Activated CD4-positive, CD25-positive, alpha-beta regulatory T cell (primary cell): ENCODE measurements around the gene HLF.

Experiments
- DNase-seq, 4 experiments: peaks; one replicate each; lab custom pipeline; 2025; lab: John Stamatoyannopoulos, UW

Gene HLF

DNA sequence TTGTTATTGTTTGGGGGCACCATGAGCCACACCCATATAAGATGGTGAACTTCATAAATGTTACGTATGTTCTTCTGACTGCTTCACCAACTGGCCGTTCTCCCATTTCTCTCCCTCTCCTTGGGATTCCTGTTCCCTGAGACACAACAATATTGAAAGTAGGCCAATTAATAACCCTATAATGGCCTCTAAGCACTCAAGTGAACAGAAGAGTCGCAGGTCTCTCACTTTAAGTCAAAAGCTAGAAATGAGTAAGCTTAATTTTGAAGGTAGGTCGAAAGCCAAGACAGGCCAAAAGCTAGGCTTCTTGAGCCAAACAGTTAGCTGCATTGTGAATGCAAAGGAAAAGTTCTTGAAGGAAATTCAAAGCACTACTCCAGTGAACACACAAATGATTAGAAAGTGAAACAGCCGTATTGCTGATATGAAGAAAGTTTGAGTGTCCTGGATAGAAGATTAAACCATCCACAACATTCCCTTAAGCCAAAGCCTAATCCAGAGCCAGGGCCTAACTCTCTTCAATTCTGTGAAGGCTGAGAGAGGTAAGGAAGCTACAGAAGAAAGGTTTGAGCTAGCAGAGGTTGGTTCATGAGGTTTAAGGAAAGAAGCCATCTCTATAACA, 25.8 kb downstream of the HLF start:
- DNase-seq = no peak

DNA sequence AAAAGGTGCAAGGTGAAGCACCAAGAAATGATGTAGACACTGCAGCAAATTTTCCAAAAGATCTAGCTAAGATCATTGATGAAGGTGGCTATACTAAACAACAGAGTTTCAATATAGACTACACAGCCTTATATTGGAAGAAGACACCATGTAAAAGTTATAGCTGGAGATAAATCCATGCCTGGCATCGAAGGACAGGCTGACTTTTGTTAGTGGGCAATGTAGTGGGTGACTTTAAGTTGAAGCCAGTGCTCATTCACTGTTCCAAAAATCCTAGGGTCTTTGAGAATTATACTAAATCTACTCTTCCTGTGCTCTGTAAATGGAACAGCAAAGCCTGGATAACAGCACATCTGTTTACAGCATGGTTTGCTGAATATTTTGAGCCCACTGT, 26.4 kb downstream of the HLF start:
- no peak for DNase-seq

DNA sequence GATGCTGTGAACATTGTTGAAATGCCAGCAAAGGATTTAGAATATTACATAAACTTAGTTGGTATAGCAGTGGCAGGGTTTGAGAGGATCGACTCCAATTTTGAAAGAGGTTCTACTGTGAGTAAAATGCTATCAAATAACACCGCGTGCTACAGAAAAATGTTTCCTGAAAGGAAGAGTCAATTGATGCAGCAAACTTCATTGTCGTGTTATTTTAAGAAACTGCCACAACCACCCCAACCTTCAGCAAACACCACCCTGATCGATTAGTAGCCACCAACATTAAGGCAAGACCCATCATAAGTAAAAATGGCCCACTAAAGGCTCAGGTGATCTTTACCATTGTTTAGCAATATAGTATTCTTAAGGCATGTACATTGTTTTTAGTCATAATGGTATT, 27.3 kb downstream of the HLF start:
- no peak for DNase-seq

DNA sequence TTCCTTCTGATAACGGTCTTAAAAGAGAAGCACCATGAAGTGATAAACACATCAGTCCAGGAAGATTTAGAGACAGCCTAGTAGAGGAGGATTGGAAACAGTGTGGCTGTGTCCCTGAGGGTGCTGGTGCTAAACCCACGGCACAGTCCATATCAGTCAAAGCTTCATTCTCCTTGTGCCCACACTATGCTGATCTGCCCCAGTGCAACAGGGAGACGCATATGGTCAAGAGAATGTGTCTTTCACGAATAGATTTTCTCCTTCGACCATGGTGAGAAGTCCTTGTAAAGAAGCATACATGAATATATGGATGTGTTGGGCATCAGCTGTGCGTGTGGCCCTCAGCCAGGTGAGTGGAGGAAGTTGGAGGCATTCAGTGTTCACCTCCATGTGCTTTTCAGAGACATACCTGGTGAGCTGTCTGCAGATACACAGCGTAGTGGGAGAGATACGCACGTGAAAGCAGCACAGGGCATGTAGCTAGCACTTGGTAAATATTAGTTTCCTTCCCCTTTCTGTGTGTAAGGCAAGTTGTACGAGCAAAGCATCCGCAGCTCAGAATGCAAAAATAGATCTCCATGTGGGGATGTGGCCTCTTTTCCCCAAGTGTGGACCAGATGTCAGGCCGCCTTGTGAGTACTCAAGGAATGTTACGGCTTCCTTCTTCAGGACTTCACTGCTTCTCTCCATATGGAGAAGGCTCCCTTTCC, 29.4 kb downstream of the HLF start:
- DNase-seq = no peak

DNA sequence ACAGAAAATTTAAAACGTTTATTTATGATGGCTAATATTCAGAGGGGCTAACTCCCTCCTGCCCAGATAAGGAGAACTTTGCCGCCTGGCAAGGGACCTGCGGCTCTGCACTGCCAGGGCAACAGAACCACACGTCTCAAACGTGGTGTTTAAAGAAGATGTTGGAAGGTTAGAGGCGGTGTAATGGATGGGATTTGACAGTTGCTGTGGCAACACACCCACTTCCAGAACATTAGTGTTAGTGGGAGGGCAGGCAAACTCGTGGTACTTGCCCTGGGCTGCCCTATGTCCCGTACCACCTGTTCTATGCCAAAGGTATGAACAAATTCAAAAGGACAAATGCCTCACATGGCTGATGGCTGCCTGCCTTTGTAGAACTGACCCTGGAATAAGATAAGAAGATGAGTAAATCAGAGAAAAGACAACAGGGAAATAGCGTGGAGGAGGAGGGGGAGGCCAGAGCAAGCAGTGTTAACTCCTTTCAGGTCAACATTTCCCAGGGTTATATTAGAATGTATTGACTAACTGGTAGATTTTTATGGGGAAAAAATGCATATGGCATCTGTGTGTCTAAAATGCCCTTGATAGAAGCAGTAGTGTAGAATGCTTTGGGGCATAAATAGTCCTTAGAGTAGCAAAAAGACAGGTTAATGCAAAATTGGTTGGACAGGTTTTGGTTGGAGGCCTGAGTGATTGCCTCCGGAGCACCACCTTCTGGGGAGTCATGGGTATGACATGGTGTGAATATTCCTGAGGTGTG, 30.8 kb downstream of the HLF start:
- DNase-seq = peak; percentile 5 to 24 (median 18)

DNA sequence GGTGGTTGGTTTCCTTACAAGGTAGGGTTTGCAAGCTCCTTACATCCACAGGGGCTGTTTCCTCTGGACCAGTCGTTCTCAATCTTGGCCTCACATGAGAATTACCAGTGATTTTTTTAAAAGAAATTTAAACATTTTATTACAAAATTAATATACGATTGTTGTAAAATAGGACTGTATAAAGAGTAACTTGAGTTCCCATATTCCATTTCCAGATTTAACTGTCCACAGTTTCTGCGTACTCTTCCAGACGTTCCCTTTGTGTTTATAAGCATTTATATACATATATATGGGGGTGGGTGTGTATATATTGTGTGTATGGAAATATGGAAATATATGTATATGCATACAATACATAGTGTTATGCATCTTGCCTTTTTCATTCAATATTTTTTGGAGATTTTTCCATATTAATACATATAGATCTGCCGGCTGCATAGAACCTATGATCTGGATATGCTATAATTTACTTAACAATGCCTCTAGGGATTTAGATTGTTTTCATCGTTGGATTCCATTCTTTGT, 31.5 kb downstream of the HLF start:
- no peak for DNase-seq

DNA sequence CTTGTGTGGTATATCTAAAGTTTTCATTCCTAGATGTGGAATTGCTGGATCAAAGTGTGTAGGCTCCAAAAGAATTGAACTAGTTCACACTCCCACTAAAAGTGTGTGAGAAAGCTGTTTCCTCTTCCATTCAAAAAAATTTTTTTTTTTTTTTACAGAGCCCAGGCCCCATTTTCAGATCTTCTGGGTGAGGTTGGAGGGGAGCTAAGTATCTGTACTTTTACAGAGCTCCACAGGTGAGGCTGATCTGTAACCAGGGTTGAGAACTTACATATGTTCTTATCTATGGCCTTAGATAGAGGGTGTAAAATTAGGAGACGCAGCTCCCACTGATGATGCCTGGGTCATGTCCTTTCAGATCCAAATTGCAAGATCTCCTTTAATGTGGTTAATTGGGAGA, 31.9 kb downstream of the HLF start:
- DNase-seq = no peak

DNA sequence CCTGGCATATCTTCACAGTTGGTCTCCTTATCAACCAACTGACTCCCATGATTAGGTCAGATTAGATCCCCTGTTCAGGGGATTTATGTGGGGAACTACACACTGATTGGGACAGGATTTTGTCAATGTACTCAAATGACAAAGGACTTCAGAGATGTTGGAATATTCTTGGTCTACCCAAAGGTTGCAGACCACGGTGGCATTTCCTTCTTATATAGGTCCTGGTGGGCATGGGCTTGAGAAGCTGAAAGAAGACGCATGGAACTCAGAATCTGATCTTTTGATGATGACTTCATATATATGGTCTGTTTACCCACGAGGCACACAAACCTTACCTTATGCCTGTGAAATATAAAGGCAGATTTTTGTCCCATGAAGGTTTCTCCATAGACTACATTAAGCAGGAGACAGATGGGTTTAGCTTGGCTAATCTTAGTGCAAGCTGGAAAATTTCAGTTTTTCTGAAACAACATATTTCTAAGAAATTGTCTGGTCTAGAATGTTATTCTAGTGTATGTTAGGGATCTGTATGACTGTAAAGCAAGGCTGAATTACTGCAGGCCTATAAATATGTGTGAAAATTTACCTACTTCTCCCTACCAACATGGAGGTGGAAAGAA, 33.5 kb downstream of the HLF start:
- DNase-seq = no peak

DNA sequence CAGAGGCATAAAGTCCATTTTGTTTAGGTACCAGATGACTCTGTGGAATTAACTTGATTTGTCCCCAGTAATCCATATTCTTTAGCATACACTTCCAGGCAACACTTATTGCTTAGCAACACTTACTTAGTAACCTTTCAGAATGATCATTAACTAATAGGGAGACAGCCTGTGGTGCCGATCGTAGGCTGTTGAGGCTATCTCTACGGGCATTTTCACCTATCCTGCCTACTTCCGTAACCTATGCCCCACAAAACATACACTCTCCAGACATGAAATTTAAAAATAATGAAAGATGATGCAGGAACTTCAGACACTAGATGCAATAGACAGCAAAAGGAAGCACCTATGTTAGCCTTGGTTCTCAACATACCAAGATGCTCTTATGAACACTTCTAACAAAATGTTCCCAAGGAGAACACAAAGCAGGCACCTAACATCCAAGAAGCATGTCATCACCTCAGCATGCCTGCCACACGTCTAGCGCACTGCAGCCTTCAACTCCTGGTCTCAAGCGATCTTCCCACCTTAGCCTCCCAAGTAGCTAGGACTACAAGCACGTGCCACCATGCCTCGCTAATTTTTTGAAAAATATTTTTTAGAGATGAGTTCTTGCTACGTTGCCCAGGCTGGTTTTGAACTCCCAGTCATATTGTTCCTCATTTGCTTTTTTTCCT, 34.5 kb downstream of the HLF start:
- DNase-seq = no peak

DNA sequence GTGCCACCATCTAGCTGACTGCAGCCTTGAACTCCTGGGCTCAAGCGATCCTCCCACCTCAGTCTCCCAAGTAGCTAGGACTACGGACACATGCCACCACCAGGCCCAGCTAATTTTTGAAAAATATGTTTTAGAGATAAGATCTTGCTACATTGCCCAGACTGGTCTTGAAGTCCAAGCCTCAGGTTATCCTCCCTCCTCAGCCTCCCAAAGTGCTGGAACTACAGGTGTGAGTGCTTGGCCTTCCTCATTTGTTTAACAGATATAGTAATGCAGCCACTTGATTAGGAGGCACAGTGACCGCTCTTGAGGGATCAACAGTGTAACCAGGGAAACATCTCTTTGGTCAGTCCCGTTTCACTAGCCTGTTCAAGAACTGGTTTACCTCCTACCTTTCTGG, 35.1 kb downstream of the HLF start:
- DNase-seq = no peak

DNA sequence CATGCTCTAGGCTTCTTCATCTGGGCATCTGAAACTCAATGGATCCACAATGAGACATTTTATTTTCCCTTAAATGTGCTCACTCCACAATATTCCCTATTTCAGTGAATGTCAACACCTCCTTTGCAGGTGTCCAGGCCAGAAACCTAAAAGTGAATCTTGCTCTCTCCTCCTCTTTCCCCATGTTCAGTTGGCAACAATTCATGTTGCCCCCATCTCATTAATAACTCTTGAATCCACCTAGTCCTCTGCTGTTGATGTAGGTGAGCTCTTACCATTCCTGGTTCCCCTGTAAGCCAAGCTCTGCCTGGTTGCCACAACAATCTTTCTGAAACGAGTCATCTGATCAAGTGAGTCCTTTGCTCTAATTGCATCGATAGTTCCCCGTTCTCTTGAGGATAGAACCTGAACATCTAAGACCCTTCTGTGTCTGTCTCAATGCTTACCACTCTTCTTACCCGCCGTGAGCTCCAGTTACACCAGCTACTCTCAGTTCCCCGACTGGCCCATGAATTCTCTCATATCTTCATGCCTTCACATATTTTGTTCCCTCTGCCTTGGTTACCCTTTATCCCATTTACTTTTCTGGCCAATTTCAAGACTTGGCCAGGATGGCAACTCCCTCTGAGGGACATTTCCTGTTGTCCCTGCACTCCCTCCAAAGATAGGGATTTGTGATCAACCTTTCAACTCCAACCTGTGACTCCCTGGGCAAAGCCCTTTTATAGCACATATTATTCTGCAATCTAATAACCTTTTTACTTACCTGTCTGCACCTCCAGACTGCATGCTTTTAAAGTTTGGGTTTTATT, 35.9 kb downstream of the HLF start:
- DNase-seq = no peak

DNA sequence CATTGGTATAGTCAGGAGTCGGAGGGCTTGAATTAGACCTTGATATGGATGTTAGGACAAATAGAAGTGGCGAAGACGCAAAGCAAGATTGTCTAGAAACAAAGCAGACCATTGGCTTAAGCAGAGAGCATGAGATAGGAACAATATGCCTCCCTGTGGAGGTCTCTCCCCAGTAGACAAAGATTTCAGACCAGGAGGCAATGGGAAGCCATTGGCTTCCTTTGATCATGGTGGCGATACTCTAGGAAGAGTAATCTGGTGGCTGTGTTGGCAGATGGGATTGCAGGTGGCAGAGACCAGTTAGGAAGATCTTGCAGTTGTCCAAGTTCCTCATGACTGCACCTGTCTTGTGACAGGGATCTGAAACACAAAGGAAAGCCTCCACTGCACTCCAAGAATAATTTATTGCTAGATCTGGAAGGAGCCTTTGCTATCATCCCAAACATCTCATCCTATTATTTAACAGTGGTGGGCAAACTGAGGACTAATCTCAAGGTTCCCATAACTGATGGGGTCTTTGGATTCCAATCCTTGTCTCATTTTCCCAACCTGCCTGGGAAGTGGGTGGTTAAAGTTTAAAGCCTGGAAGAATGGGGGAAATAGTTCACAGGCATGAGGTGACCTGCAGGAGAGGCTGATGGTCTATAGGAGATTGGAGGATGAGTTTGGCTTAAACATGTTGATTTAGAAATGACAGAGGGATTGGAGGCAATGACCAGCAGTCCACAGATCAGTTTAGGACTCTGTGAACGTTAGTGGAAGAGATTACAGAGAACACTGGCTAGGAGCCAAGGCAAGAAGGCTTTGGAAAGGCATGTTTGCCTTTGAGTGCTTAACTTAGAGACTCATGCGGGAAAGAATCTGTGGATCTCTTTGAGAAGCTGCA, 37.0 kb downstream of the HLF start:
- no peak for DNase-seq

DNA sequence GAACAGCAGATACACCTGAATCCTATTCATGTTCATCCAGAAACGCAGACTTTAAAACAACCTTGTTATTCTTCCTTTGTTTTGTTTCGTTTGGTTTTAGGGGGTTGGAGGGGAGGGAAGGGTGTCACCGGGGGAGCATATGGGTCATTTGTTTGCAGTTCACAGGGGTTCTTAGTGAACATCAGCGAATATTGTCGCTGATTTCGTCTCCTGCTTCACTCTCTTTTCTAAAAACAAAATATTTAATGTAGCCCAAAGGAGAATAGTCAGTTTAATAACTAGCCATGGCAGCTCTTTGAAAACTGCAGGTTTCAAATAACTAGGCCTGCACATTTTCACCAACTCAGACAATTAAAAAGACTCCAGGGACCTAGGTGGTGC, 37.6 kb downstream of the HLF start:
- DNase-seq = no peak

DNA sequence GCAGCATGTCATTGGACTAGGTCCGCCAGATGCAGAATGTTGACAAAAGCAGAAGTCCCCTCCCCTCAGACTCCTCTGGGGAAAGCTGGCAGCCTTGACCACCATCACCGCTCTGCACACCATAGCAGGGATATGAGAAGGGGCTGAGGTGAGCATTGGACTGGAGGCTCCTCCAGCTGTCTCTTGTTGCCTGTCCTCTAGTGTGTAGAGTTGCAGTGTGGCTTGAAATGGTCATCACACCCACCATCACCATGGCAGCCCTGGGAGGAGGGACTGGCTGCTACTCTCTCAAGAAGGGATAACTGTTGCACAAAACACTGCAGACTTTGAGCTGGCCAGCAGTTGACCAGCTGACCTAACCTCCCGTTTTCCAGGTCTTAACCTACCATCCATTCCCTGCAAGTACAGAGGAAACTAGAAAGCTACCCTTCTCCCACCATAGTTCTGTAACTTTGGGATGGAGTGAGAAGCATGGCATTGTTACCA, 38.3 kb downstream of the HLF start:
- DNase-seq = no peak

DNA sequence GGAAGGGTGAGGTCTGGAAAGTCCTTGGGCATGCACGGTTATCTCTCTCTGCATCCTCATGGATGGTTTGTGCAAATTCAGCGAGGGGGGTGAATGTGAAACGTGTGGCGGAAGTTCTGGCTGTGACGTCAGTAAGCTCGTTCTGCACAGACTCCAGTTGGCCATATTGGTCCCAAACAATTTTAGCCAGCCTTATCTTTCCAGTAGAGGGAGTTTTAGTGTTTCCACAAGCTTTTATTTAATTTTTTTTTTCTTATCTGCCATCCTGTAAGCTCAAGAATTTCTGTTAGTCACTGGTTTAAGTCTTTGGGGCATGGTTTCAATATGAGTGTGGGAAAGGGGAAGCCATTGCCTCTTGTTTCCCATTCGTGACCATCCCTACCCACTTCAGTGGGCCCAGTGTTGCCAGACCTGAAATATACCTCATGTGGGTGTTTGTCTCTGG, 39.0 kb downstream of the HLF start:
- DNase-seq = no peak

DNA sequence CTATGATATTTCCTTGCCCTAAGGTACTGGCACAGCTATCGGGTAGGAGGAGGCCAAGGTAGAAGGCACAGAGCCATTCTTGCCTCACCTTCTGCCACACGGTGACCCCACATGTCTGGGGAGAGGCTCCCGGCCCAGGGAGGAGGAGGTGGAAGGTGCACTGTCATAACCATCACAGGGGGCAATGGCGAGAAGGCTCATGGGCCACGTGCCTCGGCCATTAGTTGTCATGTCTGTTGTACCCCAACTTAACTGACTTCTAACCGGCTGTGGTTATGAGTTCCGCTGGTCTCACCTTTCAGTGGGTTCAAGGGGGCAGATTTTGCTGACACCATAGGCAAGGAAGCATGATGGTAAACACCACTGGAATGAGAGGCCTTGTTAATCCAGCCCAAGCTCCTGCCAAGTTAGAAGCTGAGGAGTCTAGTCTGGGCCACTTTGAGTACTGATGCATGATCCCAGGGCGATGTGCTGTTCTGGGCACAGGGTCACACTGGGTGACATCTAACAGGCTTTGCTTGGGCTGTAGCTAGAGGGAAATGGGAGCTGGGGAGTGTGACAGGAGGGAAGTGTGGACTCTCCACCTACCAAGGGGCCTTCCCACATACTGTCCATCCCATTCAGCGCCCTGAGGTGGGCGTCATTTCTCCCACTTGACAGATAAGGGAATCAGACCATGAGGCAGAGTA, 39.6 kb downstream of the HLF start:
- no peak for DNase-seq

DNA sequence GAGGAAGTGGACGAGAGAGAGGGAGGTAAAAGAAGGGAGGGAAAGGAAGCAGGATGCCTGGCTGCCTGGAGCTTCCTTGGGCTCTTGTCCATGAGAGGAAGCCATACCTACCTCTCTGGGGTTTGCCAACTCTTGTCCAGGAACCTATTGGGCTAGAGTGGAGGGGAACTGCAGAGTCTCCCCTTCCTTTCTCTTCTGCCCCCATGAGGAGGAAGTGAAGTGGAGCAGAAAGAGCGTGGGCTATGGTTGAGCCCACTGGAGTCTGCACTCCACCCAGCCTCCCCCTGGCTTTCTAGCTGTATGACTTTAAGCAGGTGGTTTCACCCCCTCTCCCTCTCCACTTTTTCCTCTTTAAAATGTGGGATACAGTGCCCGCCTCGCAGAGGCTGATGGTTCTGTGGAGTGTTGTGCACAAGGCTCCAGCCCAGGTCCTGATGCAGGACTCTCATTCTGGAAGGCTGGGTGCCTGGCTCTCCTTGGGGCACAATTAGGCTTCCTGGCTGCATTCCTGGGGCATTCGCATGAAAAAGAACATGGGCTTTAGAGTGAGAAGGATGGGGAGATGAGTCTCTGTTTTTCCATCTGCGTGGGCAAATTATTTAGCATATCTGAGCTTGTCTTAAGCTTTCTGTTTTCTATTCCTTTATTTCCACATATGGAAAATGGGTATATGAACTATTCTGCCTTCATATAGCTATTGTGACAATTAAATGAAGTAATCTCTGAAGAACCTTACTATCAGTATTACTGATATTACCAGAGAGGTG, 40.7 kb downstream of the HLF start:
- DNase-seq = no peak

DNA sequence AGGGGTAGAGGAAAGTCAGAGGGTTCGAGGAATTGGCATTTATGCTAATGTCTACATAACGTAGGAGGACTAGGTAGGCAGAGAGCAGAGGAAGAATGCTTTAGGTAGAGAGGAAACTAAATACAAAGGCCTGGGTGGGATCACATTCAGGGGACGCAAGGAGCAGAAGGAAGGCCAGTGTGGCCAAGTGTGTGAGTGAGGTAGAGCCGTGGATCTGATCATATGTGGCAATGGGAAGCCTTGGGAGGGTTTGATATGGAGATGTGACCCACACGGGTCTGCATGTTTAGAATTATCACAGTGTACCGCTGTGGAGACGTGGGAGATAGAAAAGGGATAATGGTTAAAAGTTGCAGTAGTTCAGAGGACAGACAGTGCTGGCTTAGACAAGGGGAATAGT, 43.1 kb downstream of the HLF start:
- no peak for DNase-seq
